Measurements from ENCODE around the gene DUSP14. TPM values are rescaled to one million over a fixed set of nuclear protein-coding genes. Genes with fewer than 3 reads are reported as not detected.

Gene DUSP14
- total RNA-seq, 1 donor from 2014 or later = 17.3 TPM

- H3K27ac Mint-ChIP-seq = no peak overlapping the region
- H3K4me3 Mint-ChIP-seq = no peak overlapping the region
- Histone ChIP-seq H2AFZ (replicated peaks) (no peak overlapping the region), H3K27ac (no peak overlapping the region), H3K4me2 (no peak overlapping the region), H3K9me3 (ENCODE audit: low read depth) (no peaks in the 10 kb centered on the region), H3K27me3 (no peaks in the 10 kb centered on the region), H3K9ac (no peak overlapping the region), H3F3A (ENCODE audit: low read depth) (no peaks in the 10 kb centered on the region), H4K20me1 (ENCODE audit: low read depth) (peaks cover 28% of the 10 kb centered on the region), H3K36me3 (no peaks in the 10 kb centered on the region), H3K4me3 (no peak overlapping the region), H3K4me1 (peaks cover 12% of the 10 kb centered on the region), H3K79me2 (ENCODE audit: low read depth) (no peaks in the 10 kb centered on the region)
- no peak for DNase-seq (ENCODE audit: low spot score)
- TF ChIP-seq CTCF (IDR thresholded peaks at IDR 0.05) (no peak), EZH2phosphoT487 (IDR thresholded peaks at IDR 0.05) (no peak), EZH2 (IDR thresholded peaks at IDR 0.05) (no peak)
- H3K27me3 Mint-ChIP-seq (ENCODE audit: insufficient read depth, low read depth) = peaks cover 3% of the 10 kb centered on the region
- H3K36me3 Mint-ChIP-seq = peaks cover 10% of the 10 kb centered on the region
- H3K4me1 Mint-ChIP-seq = peaks cover 3% of the 10 kb centered on the region
- no peaks in the 10 kb centered on the region for H3K9me3 Mint-ChIP-seq
Observed at GRCh38 chr17:37551788-37552187, 62.1 kb downstream of the DUSP14 start.

- Histone ChIP-seq H3K9ac (no peak overlapping the region), H3K4me1 (no peaks in the 10 kb centered on the region), H3K9me3 (ENCODE audit: low read depth) (no peaks in the 10 kb centered on the region), H3K4me2 (no peak overlapping the region), H3K27me3 (no peaks in the 10 kb centered on the region), H4K20me1 (ENCODE audit: low read depth) (peaks cover 11% of the 10 kb centered on the region), H3K79me2 (ENCODE audit: low read depth) (no peaks in the 10 kb centered on the region), H2AFZ (replicated peaks) (no peak overlapping the region), H3K4me3 (no peak overlapping the region), H3K36me3 (peaks cover 3% of the 10 kb centered on the region), H3K27ac (no peak overlapping the region), H3F3A (ENCODE audit: low read depth) (no peaks in the 10 kb centered on the region)
- H3K27ac Mint-ChIP-seq = no peak overlapping the region
- no peak overlapping the region for H3K4me3 Mint-ChIP-seq
- peaks cover 16% of the 10 kb centered on the region for H3K36me3 Mint-ChIP-seq
- TF ChIP-seq EZH2 (IDR thresholded peaks at IDR 0.05) = no peak
- no peak for TF ChIP-seq EZH2phosphoT487 (IDR thresholded peaks at IDR 0.05)
- TF ChIP-seq CTCF (IDR thresholded peaks at IDR 0.05) = no peak
- H3K4me1 Mint-ChIP-seq = no peaks in the 10 kb centered on the region
- no peak for DNase-seq (ENCODE audit: low spot score)
- no peaks in the 10 kb centered on the region for H3K9me3 Mint-ChIP-seq
- H3K27me3 Mint-ChIP-seq (ENCODE audit: insufficient read depth, low read depth) = peaks cover 3% of the 10 kb centered on the region
Observed at GRCh38 chr17:37553401-37553966, 63.8 kb downstream of the DUSP14 start.

- Histone ChIP-seq H3K4me1 (no peaks in the 10 kb centered on the region), H3K9me3 (ENCODE audit: low read depth) (no peaks in the 10 kb centered on the region), H3F3A (ENCODE audit: low read depth) (no peaks in the 10 kb centered on the region), H3K9ac (no peak overlapping the region), H2AFZ (replicated peaks) (no peak overlapping the region), H3K4me3 (no peak overlapping the region), H3K27ac (no peak overlapping the region), H3K79me2 (ENCODE audit: low read depth) (no peaks in the 10 kb centered on the region), H3K27me3 (no peaks in the 10 kb centered on the region), H4K20me1 (ENCODE audit: low read depth) (peaks cover 3% of the 10 kb centered on the region), H3K36me3 (peaks cover 3% of the 10 kb centered on the region), H3K4me2 (no peak overlapping the region)
- peaks cover 3% of the 10 kb centered on the region for H3K27me3 Mint-ChIP-seq (ENCODE audit: insufficient read depth, low read depth)
- no peak for TF ChIP-seq EZH2phosphoT487 (IDR thresholded peaks at IDR 0.05)
- no peak for TF ChIP-seq CTCF (IDR thresholded peaks at IDR 0.05)
- no peak for TF ChIP-seq EZH2 (IDR thresholded peaks at IDR 0.05)
- no peak for DNase-seq (ENCODE audit: low spot score)
- H3K4me1 Mint-ChIP-seq = no peaks in the 10 kb centered on the region
- H3K9me3 Mint-ChIP-seq = no peaks in the 10 kb centered on the region
- no peak overlapping the region for H3K27ac Mint-ChIP-seq
- no peak overlapping the region for H3K4me3 Mint-ChIP-seq
- H3K36me3 Mint-ChIP-seq = peaks cover 16% of the 10 kb centered on the region
Observed at GRCh38 chr17:37555386-37555785, 65.7 kb downstream of the DUSP14 start.
